GM19351 (cell line): ENCODE data around the gene ELFN2.

ENCODE experiments used
- ATAC-seq: cut with Tn5 transposase; IDR thresholded peaks from one replicate; pipeline ENCODE4 v1.9.1; 2021; ENCODE audit warnings: mild to moderate bottlenecking, moderate library complexity; ENCODE audit not compliant: unreplicated experiment

ELFN2 gene

DNA sequence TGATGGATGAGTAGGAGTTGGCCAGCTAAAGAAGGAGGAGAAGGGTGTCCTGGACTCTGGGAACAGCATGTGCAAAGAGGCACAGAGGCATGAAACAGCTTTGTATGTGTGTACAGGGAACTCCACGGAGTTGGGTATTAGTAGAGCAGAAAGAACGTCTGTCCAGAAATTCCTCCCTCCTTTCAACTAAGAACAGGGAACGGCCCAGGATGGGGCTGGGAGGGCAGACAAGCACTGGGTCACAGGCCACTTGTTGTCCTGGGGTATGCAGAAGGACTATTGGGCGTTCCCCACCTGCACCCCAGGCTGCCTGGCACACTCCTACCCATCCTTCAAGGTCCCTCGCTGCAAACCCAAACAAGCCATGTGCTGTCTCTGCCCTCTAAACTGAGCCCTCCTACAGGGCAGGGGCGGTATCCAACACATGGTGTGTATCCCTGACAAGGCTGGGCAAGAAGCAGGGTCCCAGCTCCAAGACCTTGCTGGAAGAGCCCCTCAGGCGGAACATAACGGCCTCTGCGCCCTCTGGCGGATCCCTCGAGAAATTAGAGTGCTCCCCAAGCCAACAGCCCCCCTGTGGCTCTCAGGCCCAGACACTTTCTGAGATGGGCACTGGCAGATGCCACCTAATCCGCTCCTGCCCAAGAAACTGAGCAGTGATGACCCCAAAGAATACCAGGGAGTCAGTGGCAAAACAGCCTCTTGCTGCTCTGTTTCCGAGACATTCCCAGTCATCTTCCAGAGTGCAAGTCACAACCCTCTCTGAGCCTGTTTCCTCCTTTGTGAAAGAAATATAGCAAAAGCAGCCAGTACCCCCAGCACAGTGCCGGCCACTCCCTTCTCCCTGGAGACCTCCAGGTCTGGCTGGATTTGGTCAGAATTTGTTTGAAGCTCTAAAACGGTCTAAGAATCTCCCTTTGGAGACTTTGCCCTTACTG, 1.6 kb upstream of the ELFN2 start:
- no peak for ATAC-seq

DNA sequence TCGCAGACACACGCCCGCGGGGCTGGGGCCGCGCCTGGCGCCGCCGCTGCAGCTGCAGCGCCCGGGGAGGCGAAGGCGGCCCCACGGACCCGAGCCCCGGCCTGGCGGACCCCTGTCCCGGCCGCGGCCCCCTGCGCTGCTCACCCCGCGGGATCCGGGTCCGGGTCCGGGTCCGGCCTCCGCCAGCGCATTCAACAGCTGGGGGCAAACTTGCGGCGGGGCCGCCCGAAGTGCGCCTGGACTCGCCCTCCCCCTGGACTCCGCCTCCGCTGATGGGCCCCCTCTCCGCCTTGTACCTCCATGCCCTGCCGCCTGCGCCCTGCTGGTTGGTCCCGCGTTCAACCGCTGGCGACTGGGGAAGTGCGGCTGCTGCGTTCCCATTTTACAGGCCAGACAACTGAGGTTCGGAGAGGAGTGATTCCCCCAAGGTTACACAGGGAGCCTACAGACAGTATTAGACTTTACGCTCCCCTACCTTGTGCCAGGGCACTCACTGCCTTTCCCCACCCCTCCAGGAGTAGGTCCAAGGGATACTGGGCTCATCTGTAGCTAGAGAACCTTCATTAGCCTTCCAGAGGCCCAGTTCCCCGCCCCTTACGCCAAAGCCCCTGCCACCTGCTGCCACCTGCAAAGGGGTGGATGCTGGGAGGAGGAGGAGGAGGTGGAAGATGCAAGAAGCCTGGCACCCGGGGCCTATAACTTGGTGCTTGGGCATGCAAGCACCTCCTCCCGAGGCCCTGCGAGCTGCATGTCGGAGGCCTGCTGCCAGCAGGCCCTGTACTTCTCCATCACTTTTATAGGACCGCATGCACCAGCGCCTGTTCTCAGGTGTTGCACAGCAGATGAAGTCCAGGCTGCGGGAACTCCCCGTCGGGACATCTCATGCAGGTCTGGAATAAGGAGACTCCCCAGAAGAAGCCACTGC, 694 bp upstream of the ELFN2 start:
- no peak for ATAC-seq

DNA sequence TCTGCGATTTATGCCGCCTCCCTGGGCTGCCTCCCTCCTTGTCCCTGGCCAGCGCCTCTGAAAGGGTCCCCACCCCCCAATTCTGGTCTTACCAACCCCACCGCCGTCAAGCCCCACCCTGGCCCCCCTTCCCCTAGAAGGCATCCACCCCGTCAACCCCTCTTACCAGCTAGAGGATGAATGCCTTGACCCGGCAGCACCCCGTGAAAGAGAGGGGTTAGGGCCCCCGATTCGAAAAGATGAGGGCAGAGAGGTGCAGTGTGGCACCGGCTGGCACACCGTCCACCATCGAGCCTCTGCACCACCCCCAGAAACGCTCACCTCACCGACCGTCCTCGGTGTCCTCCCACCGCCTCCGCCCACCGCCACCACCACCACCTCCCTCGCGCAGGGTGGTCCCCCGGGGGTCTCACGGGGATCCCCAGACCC, 559 bp downstream of the ELFN2 start:
- no peak for ATAC-seq

DNA sequence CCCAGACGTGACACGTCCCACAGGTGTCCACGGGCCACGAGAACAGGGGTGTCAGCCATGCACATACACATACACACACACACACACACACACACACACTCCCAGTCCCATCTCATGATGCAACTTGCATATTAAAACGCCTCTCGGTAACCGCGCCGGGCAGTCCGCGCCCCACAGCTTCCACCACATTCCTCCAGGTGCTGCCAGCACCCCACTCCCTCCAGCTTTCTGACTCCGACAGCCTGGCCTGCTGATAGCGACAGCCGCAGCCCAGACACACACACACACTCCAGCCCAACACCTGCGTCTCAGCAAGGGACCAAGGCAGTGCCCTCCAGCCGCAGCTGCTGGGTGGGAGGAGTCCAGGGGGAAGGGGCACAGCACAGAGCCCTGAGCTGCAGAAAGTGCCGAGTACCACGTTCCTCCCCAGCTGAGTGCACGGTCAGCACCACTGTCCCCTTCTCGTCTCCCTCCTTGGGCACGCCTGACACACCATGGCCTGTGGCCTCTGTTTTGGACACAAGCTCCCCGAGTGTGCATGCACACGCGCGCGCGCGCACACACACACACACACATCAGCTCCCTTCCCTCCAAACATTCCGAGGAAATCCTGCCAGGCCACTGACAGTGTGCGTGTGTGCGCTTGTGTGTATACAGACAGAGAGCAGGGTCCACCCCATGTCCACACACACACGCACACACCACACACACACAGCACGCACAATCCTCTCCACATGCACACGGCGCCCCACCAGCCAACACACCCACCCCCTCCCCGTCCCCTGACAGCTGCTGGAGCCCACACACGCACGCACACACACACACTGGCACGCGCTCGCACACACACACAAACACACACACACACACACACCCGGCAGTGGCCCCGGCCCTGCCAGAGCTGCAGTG, 1.2 kb downstream of the ELFN2 start:
- no peak for ATAC-seq

DNA sequence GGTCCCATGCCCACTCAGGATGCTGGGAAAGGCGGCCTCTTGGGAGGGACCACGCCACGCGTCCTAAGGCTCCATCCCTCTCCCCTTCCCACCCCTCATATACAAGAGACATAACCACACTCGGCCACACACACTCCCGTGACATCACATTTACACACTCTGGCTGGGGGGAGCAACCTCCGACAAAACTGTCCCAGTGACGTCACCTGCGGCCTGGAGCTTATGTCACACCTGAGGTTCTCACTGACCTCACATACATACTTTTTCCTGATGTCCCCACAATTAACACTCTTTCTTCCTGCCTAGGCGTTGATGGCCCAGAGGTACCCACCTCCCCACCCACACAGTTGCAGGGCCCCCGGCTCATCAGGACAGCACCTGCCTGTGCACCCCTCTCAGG, 1.9 kb downstream of the ELFN2 start:
- ATAC-seq, result no peak

DNA sequence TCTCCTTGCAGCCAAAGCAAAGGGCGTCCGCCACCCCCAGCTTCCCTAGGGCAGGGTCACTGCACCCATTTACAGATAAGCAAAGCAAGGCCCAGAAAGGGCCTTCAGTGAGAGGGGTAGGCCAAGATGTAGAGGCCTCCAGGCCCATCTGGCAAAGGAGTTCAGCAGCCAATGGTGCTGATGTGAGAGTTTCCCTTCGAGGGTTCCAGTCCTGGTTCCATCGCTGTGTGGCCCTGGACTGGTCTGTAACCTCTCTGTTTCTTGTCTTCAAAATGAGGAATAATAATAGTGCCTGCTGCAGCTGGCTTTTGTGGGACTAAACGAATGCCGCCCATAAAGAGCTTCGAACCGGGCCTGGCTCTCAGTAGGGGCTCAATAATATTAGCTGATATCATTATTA, 4.0 kb downstream of the ELFN2 start:
- no peak for ATAC-seq

DNA sequence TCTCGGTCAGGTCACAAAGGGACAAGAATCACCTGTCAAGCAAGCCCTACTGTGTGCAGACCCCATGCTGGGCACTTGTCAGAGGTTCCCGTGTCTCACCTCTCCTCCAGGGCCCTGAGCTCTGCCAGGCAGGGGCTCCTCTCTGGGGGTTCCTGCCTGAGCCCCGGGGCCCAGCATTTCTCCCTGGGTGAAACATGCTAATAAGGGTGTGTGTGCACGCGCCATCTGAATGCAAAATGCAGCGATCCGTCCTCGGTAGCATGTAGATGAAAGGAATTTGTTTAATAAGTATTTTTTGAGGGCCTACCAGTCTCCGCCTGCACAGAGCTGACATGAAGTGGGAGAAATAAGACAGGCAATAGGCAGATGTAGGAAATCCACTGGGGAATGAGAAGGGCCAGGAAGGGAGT, 5.8 kb downstream of the ELFN2 start:
- ATAC-seq, result no peak

DNA sequence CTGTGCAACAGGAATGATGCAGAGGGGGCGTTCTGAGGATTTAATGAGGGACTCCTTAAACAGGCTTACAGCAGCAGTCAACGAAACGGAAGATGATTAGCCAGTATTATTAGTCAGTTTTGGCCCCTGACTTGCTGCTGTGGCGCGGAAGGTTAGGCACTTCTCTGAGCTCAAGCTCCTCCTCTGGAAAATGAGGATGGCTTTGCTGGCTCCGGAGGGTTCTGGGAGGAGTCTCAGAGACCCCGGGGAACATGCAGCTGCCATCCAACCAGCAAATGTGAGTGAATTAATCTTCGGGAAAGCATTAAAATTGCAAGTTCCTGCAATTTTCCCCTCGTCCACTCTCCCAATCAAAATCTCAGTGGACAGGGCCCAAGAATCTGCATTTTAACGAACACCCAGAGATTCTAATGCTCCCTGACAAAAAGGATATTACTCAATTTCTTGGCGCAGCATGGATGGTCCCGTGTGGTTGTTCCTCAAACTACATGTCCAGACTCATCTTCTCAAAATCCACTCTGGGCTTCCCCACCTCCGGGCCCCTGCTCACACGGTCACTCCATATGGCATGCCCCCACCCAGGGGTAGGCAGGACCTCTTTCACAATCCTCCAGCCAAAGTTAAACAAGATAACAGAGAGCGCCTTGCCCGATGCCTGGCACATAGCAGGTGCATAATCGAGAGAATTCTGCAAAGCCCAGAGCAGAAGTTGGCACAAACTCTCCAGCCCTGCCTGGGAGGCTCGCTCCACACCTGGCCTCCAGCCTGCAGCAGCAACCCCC, 6.4 kb downstream of the ELFN2 start:
- ATAC-seq, result no peak

DNA sequence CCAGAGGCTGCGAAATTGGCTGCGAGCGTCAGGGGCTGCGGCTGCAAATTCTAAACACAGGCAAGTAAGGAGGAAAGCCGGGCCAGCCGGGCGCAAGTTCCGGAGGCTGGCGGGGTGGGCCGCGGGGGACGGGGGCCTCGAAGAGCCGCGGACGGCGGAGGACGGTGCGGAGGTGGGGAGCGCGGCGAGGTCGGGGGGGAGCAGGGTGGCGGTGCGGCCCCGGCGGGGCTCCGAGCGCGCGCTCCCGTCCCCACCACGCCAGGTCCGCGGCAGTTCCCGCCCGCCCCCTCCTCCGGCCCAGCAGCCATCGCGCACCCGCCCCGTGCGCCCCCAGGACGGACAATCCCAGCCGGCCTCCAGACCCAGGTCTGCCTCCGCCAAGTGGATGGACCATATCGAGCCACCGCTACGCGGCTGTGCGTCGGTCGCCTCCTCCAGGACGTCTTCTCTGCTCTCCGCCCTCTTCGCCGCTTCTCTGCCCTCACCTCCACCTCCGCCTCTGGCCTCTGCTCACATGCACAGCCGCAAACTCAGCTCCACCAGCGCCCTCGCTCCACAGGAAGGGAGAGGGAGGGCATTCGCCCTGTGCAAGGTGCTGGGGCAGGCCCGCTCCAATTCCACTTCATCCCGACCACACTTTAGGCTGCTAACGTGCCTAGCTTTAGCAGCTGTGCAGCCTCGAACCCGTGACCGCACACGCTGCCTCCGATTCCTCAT, 7.2 kb downstream of the ELFN2 start:
- no peak for ATAC-seq

DNA sequence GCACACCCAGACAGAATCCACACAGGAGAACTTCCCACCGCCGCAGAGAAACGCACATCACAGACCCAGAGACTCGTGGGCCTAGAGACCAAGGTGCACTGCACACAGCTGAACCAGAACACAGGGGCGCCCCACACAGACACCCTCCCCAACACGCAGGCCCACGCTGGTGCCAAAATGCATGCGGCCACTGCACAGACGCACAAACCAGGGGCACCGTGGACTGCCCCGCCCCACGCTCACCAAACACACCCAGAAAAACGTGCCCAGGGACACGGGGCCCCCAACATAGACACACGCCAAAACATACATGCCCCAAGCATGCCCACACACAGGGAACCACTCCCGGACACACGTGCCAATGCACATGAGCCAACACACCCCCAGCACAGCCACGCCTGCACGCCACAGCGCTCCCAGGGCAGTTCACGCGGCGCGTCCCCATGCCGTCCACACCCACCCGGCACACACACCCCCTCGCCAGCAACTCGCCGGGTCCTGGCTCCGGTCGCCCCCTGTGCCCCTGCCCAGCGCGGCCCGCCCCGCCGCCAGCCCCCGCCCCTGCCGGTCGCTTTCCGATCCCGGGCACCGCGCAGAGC, 7.8 kb downstream of the ELFN2 start:
- ATAC-seq, result no peak

DNA sequence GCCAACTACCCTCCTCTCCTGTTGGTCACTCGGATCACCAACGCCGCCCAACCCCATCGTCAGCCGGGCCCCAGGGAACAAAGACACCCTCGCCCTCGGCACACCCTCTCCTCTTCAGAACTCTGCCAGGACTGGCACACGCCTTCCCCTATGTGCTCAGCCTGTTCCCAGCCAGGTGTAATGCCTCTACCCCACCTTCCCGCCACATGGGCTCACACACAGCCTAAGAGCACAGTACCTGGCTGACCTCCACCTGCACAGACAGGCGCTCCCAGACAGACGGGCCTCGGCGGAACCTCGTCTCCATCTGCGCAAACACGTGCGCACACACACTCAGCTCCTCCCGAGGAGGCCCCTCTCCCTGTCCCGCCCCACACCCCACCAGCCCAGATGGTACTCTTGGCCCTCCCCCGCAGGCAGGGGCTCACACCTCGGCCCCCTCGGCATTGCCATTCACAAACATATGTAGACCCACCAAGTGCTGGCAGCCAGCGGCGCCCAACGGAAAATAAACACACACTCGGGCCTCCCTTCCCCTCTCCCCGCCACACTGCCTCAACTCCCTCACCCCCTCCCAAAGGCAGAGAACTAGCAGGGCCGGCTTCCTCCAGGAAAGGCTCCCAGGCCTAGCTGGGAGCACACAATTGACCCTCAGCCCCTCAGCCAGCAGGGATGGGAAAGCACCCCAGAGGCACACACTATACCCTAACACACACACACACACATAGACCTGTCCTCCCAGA, 8.5 kb downstream of the ELFN2 start:
- ATAC-seq, result no peak

DNA sequence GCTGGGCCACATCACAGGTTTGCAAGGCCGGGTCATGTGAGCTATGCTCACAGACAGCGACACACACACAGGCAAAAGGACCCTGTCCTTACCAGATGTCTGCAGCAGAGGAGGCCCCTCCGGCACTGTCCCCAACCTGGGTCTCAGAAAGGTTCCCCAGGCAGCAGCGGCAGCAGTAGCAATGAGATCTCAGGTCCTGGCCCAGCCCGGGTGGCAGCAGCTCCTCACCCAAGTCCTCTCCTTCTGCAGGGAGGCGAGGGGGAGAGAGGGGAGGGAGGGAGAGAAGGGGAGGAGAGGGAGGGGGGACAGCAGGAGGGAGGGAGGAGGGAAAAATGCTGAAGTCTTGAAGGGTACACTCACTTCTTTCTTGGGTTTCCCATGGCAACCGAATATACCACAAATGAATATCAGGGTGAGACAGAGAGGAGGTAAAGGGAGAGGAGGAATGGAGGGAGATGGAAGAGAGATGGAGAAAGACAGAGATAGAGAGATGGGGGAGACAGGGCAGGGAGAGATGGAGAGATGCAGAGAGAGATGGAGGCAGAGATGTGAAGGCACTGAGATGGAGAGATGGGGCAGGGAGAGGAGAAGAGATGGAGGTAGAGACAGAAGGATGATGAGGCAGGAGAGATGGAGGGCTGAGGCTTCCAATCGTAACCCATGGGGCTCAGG, 9.5 kb downstream of the ELFN2 start:
- no peak for ATAC-seq

DNA sequence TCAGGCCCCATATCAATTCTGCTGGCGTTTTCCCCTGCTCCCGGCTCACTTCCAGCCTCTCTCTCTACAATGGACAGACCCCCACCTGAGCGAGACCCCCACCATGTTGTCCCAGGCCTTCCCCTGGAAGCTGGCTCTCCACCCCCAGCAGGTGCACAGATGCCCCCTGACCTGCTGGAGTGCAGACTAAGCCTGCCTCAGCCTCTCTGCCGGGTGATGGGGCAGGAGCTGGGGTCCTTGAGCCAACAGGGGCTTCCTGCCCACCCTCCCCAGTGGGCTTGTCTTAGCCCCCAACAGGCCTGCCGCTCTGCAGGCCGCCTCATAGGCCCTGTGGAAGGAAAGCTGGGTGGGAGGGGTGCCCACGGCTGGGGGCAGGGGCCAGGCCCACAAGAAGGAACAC, 10.0 kb downstream of the ELFN2 start:
- no peak for ATAC-seq

DNA sequence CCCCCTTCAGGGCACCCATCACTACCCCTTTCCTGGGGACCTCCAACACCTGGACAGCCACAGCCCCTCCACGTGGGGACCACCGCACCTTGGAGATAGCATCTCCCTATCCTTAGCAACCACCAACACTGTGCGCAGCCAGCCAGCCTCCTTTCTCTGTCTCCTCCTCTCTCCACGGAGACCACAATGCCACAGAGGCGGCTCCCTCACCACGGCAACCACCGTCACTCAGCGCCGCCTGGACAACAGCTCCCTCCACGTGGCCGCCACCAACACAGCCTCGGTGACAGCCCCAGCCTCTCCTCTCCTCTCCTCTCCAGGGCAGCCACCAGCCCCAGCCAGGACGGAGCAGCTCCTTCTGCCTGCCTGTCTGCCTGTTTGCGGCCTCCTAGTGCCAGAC, 10.5 kb downstream of the ELFN2 start:
- no peak for ATAC-seq

DNA sequence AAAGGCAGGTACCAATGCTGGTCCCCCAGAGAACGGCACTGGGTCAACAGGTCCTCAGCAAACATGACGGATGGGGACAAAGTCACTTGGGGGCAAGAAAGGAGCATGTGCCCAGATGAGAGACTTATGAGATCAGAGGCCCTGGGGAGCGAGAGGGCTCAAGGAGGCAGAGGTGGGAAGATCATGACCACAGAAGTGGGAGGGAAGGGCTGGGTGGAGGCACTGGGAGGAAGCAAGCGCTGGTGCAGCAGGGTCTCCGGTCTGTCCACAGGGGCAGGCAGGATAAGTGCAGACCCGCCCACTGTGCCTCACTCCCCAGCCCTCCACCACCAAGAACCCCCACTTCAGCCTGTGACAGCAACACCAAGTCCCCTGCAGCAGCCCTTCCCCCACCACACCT, 10.9 kb downstream of the ELFN2 start:
- ATAC-seq, result no peak

DNA sequence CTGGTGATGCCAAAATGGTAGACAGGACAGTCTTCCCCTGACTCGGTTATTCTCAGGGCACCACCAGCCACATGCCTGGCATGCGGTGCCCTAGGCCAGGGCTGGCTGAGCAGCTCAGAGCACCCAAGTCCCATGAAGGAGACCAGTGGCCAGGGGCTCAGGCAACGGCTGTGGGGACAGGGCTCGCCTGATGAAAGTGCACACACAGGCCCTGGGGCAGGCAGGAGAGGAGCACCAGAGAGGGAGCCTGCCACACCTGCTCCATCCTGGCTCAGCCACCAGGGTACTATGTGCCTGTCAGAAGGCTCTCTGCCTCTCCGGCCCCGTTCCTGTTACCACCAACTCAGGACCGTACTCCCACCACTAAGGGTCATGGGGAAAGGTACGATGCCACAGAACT, 12.1 kb downstream of the ELFN2 start:
- no peak for ATAC-seq

DNA sequence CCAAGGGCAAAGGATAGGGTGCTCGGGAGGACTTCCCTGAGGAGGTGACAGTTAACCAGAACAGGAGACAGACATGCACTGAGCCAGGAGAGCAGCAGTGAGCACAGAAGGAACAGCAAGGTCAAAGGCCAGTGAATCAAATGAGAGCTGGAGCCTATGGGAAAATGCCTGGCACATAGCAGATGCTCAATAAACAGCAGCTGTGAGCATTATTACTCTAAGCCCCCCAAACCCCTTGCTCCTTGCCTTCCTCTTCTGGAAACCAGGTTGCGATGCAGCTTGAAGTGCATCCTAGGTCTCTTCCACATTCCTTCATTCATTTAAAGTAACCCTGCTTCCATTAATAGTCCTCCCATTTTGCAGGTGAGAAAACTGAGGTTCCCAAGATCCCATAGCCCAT, 13.0 kb downstream of the ELFN2 start:
- ATAC-seq, result no peak

DNA sequence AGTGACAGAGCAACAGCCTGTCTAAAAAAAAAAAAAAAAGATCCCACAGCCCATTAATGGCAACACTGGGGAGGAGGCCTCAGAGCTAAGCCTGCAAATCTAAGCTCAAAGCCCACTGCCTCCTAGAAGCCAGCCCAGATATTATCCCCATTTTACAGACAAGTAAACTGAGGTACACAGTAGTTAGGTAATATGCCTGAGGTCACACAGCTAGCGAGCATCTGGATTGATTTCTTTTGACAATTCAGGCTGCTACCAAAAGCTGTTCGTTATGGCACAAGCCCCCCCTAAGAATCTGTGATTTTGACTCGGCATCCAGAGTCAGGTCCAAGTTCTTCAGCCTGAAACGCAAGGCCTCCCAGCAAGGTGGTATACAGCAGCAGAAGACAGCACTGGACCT, 13.7 kb downstream of the ELFN2 start:
- no peak for ATAC-seq
